IMR-90 (cell line): ENCODE results near the gene TIAM1. TPM values are rescaled to one million over a fixed set of nuclear protein-coding genes. Genes with fewer than 3 reads are reported as not detected.

ENCODE experiments used
- ATAC-seq: fragments of 200-7000 bp; cut with Tn5 transposase; 2 replicates; pipeline ENCODE4 v1.9.1; 2020; ENCODE audit warnings: low read depth, mild to moderate bottlenecking, moderate library complexity
- BruUV-seq: library from RNA; stranded (reverse); fragments of 400-500 nt; replicated peaks from 2 replicates; lab custom pipeline; 2021; lab: Mats Ljungman, UMichigan
- CTCF ChIA-PET: fragments of 300-600 bp; formaldehyde crosslinking; extraction: SDS; loops from one replicate; lab custom pipeline; 2021; ENCODE audit warnings: antibody characterized with exemption; lab: Yijun Ruan, JAX
- POLR2A ChIA-PET: fragments of 300-600 bp; sonication (Branson Sonifier 250); formaldehyde crosslinking; loops from one replicate; lab custom pipeline; 2022; ENCODE audit warnings: antibody characterized with exemption; ENCODE audit not compliant: unreplicated experiment; lab: Charles Lee
- DNase-seq: peaks from one replicate; pipeline ENCODE4 v3.0.0; 2013
- H2AFZ ChIP-seq: replicated peaks from 2 replicates; pipeline ENCODE3; 2013; ENCODE audit warnings: low read length, mild to moderate bottlenecking; ENCODE audit not compliant: poor library complexity
- H2AK5ac ChIP-seq: 2 replicates; pipeline ENCODE4 v1.6.1; 2013; ENCODE audit warnings: low read depth, low read length, inconsistent platforms
- H2AK9ac ChIP-seq: replicated peaks from 2 replicates; pipeline ENCODE3; 2013; ENCODE audit warnings: mild to moderate bottlenecking, low read depth, low read length, moderate library complexity; ENCODE audit not compliant: poor library complexity
- H2BK120ac ChIP-seq: 2 replicates; pipeline ENCODE4 v1.6.1; 2013; ENCODE audit warnings: low read depth, low read length, inconsistent platforms
- H2BK15ac ChIP-seq: 3 replicates; pipeline ENCODE4 v1.6.1; 2013; ENCODE audit warnings: low read depth, low read length, inconsistent platforms
- H2BK20ac ChIP-seq: 2 replicates; pipeline ENCODE4 v1.6.1; 2013; ENCODE audit warnings: low read depth, mild to moderate bottlenecking, inconsistent platforms, low read length, moderate library complexity
- H2BK5ac ChIP-seq: 2 replicates; pipeline ENCODE4 v1.6.1; 2013; ENCODE audit warnings: mild to moderate bottlenecking, low read depth, low read length, inconsistent platforms; ENCODE audit not compliant: poor library complexity, severe bottlenecking
- H3K14ac ChIP-seq: replicated peaks from 2 replicates; pipeline ENCODE4 v1.6.1; 2013; ENCODE audit warnings: low read depth, low read length, inconsistent platforms
- H3K18ac ChIP-seq: 2 replicates; pipeline ENCODE4 v1.6.1; 2013; ENCODE audit warnings: low read depth, low read length, control low read depth
- H3K23ac ChIP-seq: 2 replicates; pipeline ENCODE4 v1.6.1; 2013; ENCODE audit warnings: low read depth, low read length, inconsistent platforms
- H3K27ac ChIP-seq: 2 replicates; pipeline ENCODE4 v1.5.1; 2013; ENCODE audit warnings: mild to moderate bottlenecking, control low read depth, low read length; ENCODE audit not compliant: insufficient read depth
- H3K27me3 ChIP-seq: 2 replicates; pipeline ENCODE4 v1.6.1; 2013; ENCODE audit warnings: low read length; ENCODE audit not compliant: control insufficient read depth, insufficient read depth
- H3K36me3 ChIP-seq: 2 replicates; pipeline ENCODE4 v1.6.1; 2013; ENCODE audit warnings: low read length, mixed read lengths; ENCODE audit not compliant: control insufficient read depth, insufficient read depth
- H3K4ac ChIP-seq: 2 replicates; pipeline ENCODE4 v1.6.1; 2013; ENCODE audit warnings: low read depth, low read length, inconsistent platforms
- H3K4me1 ChIP-seq: 2 replicates; pipeline ENCODE4 v1.6.1; 2013; ENCODE audit warnings: low read length, mixed read lengths; ENCODE audit not compliant: control insufficient read depth, insufficient read depth
- H3K4me2 ChIP-seq: 2 replicates; pipeline ENCODE4 v1.6.1; 2013; ENCODE audit warnings: low read depth, mild to moderate bottlenecking, control low read depth, low read length, moderate library complexity
- H3K4me3 ChIP-seq: 2 replicates; pipeline ENCODE4 v1.5.1; 2013; ENCODE audit warnings: low read depth, mild to moderate bottlenecking, control low read depth, low read length, moderate library complexity; ENCODE audit not compliant: insufficient read depth
- H3K56ac ChIP-seq: 2 replicates; pipeline ENCODE4 v1.6.1; 2013; ENCODE audit warnings: low read length, inconsistent platforms; ENCODE audit not compliant: insufficient read depth; ENCODE audit errors: extremely low read depth
- H3K79me1 ChIP-seq, 2 experiments: 2 replicates each; pipeline ENCODE4 v1.6.1; 2013; ENCODE audit warnings: low read length in 2 of 2, inconsistent platforms in 1 of 2, low read depth in 1 of 2
- H3K9ac ChIP-seq: 2 replicates; pipeline ENCODE4 v1.6.1; 2013; ENCODE audit warnings: low read depth, low read length, control low read depth
- H3K9me1 ChIP-seq: 2 replicates; pipeline ENCODE4 v1.6.1; 2013; ENCODE audit warnings: low read length, inconsistent platforms; ENCODE audit not compliant: insufficient read depth
- H3K9me3 ChIP-seq: 2 replicates; pipeline ENCODE4 v1.6.1; 2013; ENCODE audit warnings: low read length; ENCODE audit not compliant: control insufficient read depth, insufficient read depth
- H4K20me1 ChIP-seq: 2 replicates; pipeline ENCODE4 v1.6.1; 2013; ENCODE audit warnings: low read length, inconsistent platforms; ENCODE audit not compliant: insufficient read depth
- H4K5ac ChIP-seq: 2 replicates; pipeline ENCODE4 v1.6.1; 2013; ENCODE audit warnings: mild to moderate bottlenecking, low read depth, low read length, control low read depth
- H4K8ac ChIP-seq, 2 experiments: 2 replicates each; pipeline ENCODE4 v1.6.1; 2013; ENCODE audit warnings: low read depth in 2 of 2, low read length in 2 of 2, control low read depth in 1 of 2, inconsistent platforms in 1 of 2
- H4K91ac ChIP-seq: 2 replicates; pipeline ENCODE4 v1.6.1; 2013; ENCODE audit warnings: low read depth, low read length, inconsistent platforms; ENCODE audit not compliant: insufficient read depth
- RAD21 ChIP-seq: IDR thresholded peaks from 2 replicates; pipeline ENCODE4 v1.6.1; 2012; ENCODE audit warnings: low read length, improper control_type of control experiment
- WGBS, 2 experiments: methylation state at CpG; one replicate each; pipeline versions ENCODE4 v1.1.5 to v1.1.7; 2013; ENCODE audit warnings: missing lambda C conversion rate in 2 of 2; ENCODE audit not compliant: insufficient read length in 1 of 2; ENCODE audit errors: extremely low coverage in 2 of 2; 5-methylcytosine and 5-hydroxymethylcytosine counted together
- dilution Hi-C: fragments of 300-500 bp; cut with HindIII; formaldehyde crosslinking; loops from one replicate; pipeline ENCODE4 v1.14.3; 2018; ENCODE audit warnings: low sequenced_read_pairs; ENCODE audit not compliant: unreplicated experiment
- in situ Hi-C: fragments of 300-500 bp; cut with MboI; formaldehyde crosslinking; loops from 3 replicates; pipeline ENCODE4 v1.14.3; 2019; ENCODE audit warnings: low sequenced_read_pairs, inconsistent platforms, mixed read lengths
- intact Hi-C: fragments of 100-400 bp; cut with micrococcal nuclease; formaldehyde crosslinking; loops from 2 replicates; pipeline ENCODE4 v1.10.0; 2022
- polyA plus RNA-seq, 3 experiments: library from polyadenylated mRNA; depleted of rRNA; stranded (reverse); fragments of >200 nt; gene quantifications; 2 replicates each; pipeline ENCODE4 v1.2.3, GENCODE V29; 2012; ENCODE audit warnings: low replicate concordance in 1 of 3
- total RNA-seq: library from RNA; depleted of rRNA; stranded (reverse); fragments of >200 nt; gene quantifications from 2 replicates; pipeline ENCODE4 v1.2.3, GENCODE V29; 2012

Gene TIAM1
- total and polyA plus RNA-seq, 2 of the 4 experiments (the other 2 are of a cell fraction): 2.9 to 9.3 TPM

DNA sequence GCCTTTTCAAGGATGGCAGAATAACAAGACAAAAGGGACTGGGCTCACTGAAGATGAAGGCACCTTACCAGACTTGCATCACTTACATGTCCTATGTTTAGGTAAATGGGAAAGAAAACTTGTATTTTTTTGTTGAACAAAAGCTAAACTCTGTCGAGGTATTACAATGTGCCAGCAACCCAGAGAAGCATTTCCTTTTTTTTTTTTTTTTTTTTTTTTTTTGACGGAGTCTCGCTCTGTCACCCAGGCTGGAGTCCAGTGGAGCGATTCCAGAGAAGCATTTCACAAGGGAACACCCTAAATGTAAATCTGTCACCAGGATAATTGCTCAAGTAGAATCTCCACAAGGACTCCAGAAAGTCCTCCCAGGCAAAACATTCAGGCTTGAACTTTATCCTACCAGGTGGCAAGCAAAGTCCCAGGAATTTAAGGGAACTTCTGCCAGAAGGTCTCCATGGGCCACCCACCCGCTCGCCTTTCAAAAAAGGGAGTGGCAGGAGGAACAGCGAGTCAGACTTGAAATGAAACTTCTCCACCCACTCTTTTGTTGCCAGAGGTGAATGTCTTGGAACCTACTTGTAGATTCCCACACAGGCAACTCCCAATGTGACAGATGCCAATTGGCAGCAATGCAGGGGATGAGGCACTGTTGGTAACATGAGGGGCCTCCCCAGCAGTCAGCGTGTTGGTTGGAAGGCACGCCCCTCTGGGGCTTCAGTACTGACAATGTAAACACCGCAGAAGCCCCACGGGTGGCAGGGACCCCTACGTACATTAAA, 125.0 kb downstream of the TIAM1 start:
- Histone ChIP-seq H3K9me1 (no peaks in the 10 kb centered on the region), H3K18ac (no peak overlapping the region), H3K9me3 (no peaks in the 10 kb centered on the region), H2BK15ac (no peak overlapping the region), H3K27me3 (no peaks in the 10 kb centered on the region), H2AK5ac (no peak overlapping the region), H3K4ac (no peak overlapping the region), H3K56ac (no peak overlapping the region), H2BK120ac (no peak overlapping the region), H3K4me3 (no peak overlapping the region), H4K20me1 (no peaks in the 10 kb centered on the region), H2BK5ac (no peak overlapping the region), H3K79me1 (no peaks in the 10 kb centered on the region), H3K14ac (no peak overlapping the region), H3K23ac (no peak overlapping the region), H3K27ac (no peak overlapping the region), H3K4me2 (no peak overlapping the region; the same call in 1 of the 2 replicates), H4K5ac (no peak overlapping the region), H2BK20ac (no peak overlapping the region), H2AK9ac (no peak overlapping the region), H2AFZ (peak overlapping the region; percentile 60), H3K4me1 (0 out of 2 replicates have a peak, but pooled peaks cover 1% of the 10 kb centered on the region), H4K8ac (no peak overlapping the region), H3K36me3 (no peaks in the 10 kb centered on the region), H4K91ac (no peak overlapping the region), H3K9ac (no peak overlapping the region)
- ChIA-PET POLR2A (no interaction called here), CTCF (no interaction called here)
- BruUV-seq: no TSS peak
- TF ChIP-seq RAD21: no peak
- in situ Hi-C loops: no loop called here
- peak; percentile 29 for DNase-seq
- ATAC-seq: no peak; the same call in 1 of the 2 replicates
- 27% methylated on average over 3 of the region's 12 CpGs; no CpG with 5 or more reads in 1 of the 2 experiments for WGBS, 2 experiments
- intact Hi-C loops: no loop called here
- dilution Hi-C loops: no loop called here
